ENCODE measurements around the gene RHOG. TPM values are rescaled to one million over a fixed set of nuclear protein-coding genes. Genes with fewer than 3 reads are reported as not detected.

RHOG gene
- total RNA-seq, 2 donors from 2014 or later = 59.8 to 63.3 TPM

- Histone ChIP-seq H3K27me3 (no peaks in the 10 kb centered on the region), H3K9me3 (no peaks in the 10 kb centered on the region), H3K9ac (ENCODE audit: low read depth in 2 of 2, low read length in 2 of 2) (no peak overlapping the region), H3K36me3 (no peaks in the 10 kb centered on the region), H3K27ac (no peak overlapping the region), H3K4me3 (no peak overlapping the region), H3K4me1 (no peaks in the 10 kb centered on the region)
- TF ChIP-seq, protein P1, sequence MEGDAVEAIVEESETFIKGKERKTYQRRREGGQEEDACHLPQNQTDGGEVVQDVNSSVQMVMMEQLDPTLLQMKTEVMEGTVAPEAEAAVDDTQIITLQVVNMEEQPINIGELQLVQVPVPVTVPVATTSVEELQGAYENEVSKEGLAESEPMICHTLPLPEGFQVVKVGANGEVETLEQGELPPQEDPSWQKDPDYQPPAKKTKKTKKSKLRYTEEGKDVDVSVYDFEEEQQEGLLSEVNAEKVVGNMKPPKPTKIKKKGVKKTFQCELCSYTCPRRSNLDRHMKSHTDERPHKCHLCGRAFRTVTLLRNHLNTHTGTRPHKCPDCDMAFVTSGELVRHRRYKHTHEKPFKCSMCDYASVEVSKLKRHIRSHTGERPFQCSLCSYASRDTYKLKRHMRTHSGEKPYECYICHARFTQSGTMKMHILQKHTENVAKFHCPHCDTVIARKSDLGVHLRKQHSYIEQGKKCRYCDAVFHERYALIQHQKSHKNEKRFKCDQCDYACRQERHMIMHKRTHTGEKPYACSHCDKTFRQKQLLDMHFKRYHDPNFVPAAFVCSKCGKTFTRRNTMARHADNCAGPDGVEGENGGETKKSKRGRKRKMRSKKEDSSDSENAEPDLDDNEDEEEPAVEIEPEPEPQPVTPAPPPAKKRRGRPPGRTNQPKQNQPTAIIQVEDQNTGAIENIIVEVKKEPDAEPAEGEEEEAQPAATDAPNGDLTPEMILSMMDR (IDR thresholded peaks at IDR 0.05) = no peak
- no peak for DNase-seq
- intact Hi-C loops (cut with DNase I) = no loop called here
Measured at GRCh38 chr11:3786781-3787428, 53.9 kb downstream of the RHOG start.

DNA sequence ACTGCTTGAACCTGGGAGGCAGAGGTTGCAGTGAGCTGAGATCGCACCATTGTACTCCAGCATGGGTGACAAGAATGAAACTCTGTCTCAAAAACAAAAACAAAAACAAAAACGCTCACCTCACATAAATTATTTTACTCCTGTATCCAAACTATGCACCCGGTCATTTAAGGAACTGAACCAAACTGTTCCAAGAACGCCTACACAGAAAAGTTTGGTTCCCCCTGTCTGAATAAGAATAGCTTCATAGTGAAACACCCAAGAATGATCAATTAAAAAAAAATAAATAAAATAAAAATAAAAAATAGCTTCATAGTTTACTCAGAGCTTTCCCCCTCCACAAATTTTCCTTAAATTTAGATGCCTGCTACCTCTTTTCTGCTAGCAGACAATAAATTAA, 57.1 kb downstream of the RHOG start:
- no peak overlapping the region for H3K9ac ChIP-seq (ENCODE audit: low read depth in 2 of 2, low read length in 2 of 2)
- TF ChIP-seq, protein P1 (IDR thresholded peaks at IDR 0.05) = no peak
- intact Hi-C loops (cut with DNase I) = no loop called here
- no peak overlapping the region for H3K4me3 ChIP-seq
- H3K27me3 ChIP-seq = no peaks in the 10 kb centered on the region
- no peaks in the 10 kb centered on the region for H3K4me1 ChIP-seq
- no peak overlapping the region for H3K27ac ChIP-seq
- no peaks in the 10 kb centered on the region for H3K9me3 ChIP-seq
- H3K36me3 ChIP-seq = peaks cover 5% of the 10 kb centered on the region
- no peak for DNase-seq

DNA sequence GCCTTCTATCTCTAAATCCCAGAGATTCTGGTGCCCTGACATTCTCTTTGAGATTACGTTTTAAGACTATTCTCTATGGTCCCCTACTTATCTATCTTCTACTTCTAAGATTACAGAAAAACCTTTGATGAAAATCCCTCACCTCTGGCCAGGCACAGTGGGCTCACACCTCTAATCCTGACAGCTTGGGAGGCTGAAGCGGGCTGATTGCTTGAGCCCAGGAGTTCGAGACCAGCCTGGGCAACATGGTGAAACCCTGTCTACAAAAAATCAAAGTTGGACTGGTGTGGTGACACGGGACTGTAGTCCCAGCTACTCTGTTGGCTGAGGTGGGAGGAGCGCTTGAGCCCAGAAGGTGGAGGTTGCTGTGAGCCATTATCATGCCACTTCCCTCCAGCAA, 57.8 kb downstream of the RHOG start:
- no peak overlapping the region for H3K4me3 ChIP-seq
- DNase-seq = no peak
- no peak overlapping the region for H3K27ac ChIP-seq
- no peak overlapping the region for H3K9ac ChIP-seq (ENCODE audit: low read depth in 2 of 2, low read length in 2 of 2)
- H3K9me3 ChIP-seq = no peaks in the 10 kb centered on the region
- TF ChIP-seq, protein P1 (IDR thresholded peaks at IDR 0.05) = no peak
- H3K36me3 ChIP-seq = peaks cover 10% of the 10 kb centered on the region
- H3K27me3 ChIP-seq = no peaks in the 10 kb centered on the region
- intact Hi-C loops (cut with DNase I) = no loop called here
- no peaks in the 10 kb centered on the region for H3K4me1 ChIP-seq

DNA sequence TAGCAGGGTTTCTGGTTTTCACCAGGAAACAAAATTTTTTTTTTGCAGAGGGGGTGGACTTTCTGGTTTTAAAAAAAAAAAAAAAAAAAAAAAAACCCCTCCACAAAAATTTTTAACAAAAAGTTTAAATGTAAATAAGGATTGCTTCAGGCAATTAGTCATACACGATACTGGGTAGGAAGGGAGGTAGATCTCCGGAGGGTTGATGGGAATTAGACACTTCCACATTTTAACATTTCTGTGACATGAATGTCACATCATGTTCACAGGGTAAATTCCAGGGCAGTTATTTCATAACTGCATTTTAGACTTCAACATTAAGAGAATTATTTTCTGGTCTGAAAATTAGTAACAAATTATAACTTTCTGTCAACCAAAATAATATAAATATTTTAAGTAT, 59.3 kb downstream of the RHOG start:
- intact Hi-C loops (cut with DNase I) = no loop called here
- Histone ChIP-seq H3K27me3 (no peaks in the 10 kb centered on the region), H3K4me1 (no peaks in the 10 kb centered on the region), H3K9me3 (no peaks in the 10 kb centered on the region), H3K27ac (no peak overlapping the region), H3K4me3 (no peak overlapping the region), H3K36me3 (peaks cover 10% of the 10 kb centered on the region), H3K9ac (ENCODE audit: low read depth in 2 of 2, low read length in 2 of 2) (no peak overlapping the region)
- TF ChIP-seq, protein P1 (IDR thresholded peaks at IDR 0.05) = no peak
- no peak for DNase-seq

Other genes with a start within 250 kb of the RHOG start
- gene ART5, start 199.0 kb downstream of the RHOG start, total RNA-seq = not detected
- not detected for gene ART1, start 195.8 kb downstream of the RHOG start, total RNA-seq
- 1 to 10 TPM; 1.4 to 2.4 TPM for gene CHRNA10, start 169.6 kb downstream of the RHOG start, total RNA-seq
- 10 to 100 TPM; 59.2 to 76.7 TPM for gene NUP98, start 43.4 kb downstream of the RHOG start, total RNA-seq
- gene PGAP2, start 32.4 kb downstream of the RHOG start, total RNA-seq = 10 to 100 TPM; 21.6 to 29.6 TPM
- 10 to 100 TPM; 39.1 to 56.8 TPM for gene STIM1, start 14.7 kb upstream of the RHOG start, total RNA-seq

Measured in colonic mucosa (tissue), 4 donors.